ENCODE measurements around the gene PAXX. TPM values are rescaled to one million over a fixed set of nuclear protein-coding genes. Genes with fewer than 3 reads are reported as not detected.

The PAXX gene
- total RNA-seq, 1 experiment from 2014 or later, result 44.1 TPM

GRCh38 chr9:136957901-136958300 lies 34.3 kb upstream of the PAXX start:
- ChIA-PET POLR2A (no interaction called here), CTCF (interaction anchor here (1.1 kb wide), 1 partner anchor 10 kb away, joined by 3 read pairs; no protein-coding TSS in a partner anchor)
- Mint-ChIP-seq H3K4me1 (no peaks in the 10 kb centered on the region), H3K36me3 (no peaks in the 10 kb centered on the region), H3K27me3 (ENCODE audit: low read depth) (no peaks in the 10 kb centered on the region), H3K27ac (no peak overlapping the region), H3K4me3 (no peak overlapping the region), H3K9me3 (peaks cover 9% of the 10 kb centered on the region)
- TF ChIP-seq ZNF121 (CRISPR knock-in tag; IDR thresholded peaks at IDR 0.05) (no peak), ATF1 (CRISPR knock-in tag; IDR thresholded peaks at IDR 0.05) (no peak), ZNF138 (CRISPR knock-in tag; conservative IDR thresholded peaks at IDR 0.05) (no peak), IRF1 (CRISPR knock-in tag; IDR thresholded peaks at IDR 0.05) (no peak), ERG (CRISPR knock-in tag; IDR thresholded peaks at IDR 0.05) (no peak)
- no peak for DNase-seq (ENCODE audit: low spot score)
- no peak for ATAC-seq

GRCh38 chr9:136958473-136958872 lies 33.7 kb upstream of the PAXX start:
- ChIA-PET CTCF (interaction anchor here (1.1 kb wide), 1 partner anchor 11 kb away, joined by 3 read pairs; no protein-coding TSS in a partner anchor), POLR2A (no interaction called here)
- DNase-seq (ENCODE audit: low spot score) (no peak), ATAC-seq (no peak)
- no peak overlapping the region for H3K4me3 Mint-ChIP-seq
- peaks cover 9% of the 10 kb centered on the region for H3K9me3 Mint-ChIP-seq
- H3K27ac Mint-ChIP-seq, result no peak overlapping the region
- H3K4me1 Mint-ChIP-seq, result no peaks in the 10 kb centered on the region
- H3K36me3 Mint-ChIP-seq, result no peaks in the 10 kb centered on the region
- H3K27me3 Mint-ChIP-seq (ENCODE audit: low read depth), result no peaks in the 10 kb centered on the region
- TF ChIP-seq GTF2I (CRISPR knock-in tag; conservative IDR thresholded peaks at IDR 0.05), result 0 out of 2 replicates have a peak, but pooled peaks have one; percentile 33
- no peak for TF ChIP-seq PRRX2 (CRISPR knock-in tag; IDR thresholded peaks at IDR 0.05)

- H3K27ac Mint-ChIP-seq, result no peak overlapping the region
- ChIA-PET POLR2A (no interaction called here), CTCF (interaction anchor here (1.1 to 1.8 kb wide), 6 partner anchors 11 to 87 kb away, joined by 3 to 11 read pairs (median 5); no protein-coding TSS in a partner anchor)
- no peak overlapping the region for H3K4me3 Mint-ChIP-seq
- ATAC-seq (no peak), DNase-seq (ENCODE audit: low spot score) (no peak)
- no peak for TF ChIP-seq GRHL2 (CRISPR knock-in tag; IDR thresholded peaks at IDR 0.05; ENCODE audit: insufficient replicate concordance, severe bottlenecking)
- 0 out of 2 replicates have a peak, but pooled peaks have one; percentile 44 for TF ChIP-seq ZNF423 (CRISPR knock-in tag; IDR thresholded peaks at IDR 0.05)
- TF ChIP-seq E2F1 (CRISPR knock-in tag; IDR thresholded peaks at IDR 0.05), result no peak
- TF ChIP-seq CDX4 (CRISPR knock-in tag; IDR thresholded peaks at IDR 0.05; ENCODE audit: borderline replicate concordance), result no peak
- H3K27me3 Mint-ChIP-seq (ENCODE audit: low read depth), result no peaks in the 10 kb centered on the region
- H3K9me3 Mint-ChIP-seq, result peaks cover 9% of the 10 kb centered on the region
- no peaks in the 10 kb centered on the region for H3K4me1 Mint-ChIP-seq
- no peaks in the 10 kb centered on the region for H3K36me3 Mint-ChIP-seq
Measured at GRCh38 chr9:136958898-136959850, 33.0 kb upstream of the PAXX start.

GRCh38 chr9:136960212-136960937 lies 31.8 kb upstream of the PAXX start:
- no peaks in the 10 kb centered on the region for H3K27me3 Mint-ChIP-seq (ENCODE audit: low read depth)
- ATAC-seq (no peak), DNase-seq (ENCODE audit: low spot score) (no peak)
- H3K27ac Mint-ChIP-seq, result no peak overlapping the region
- POLR2A ChIA-PET, result no interaction called here
- CTCF ChIA-PET, result interaction anchor here (0.6 to 1.8 kb wide), 8 partner anchors 12 to 159 kb away, joined by 3 to 11 read pairs (median 4); no protein-coding TSS in a partner anchor
- peaks cover 9% of the 10 kb centered on the region for H3K9me3 Mint-ChIP-seq
- H3K4me1 Mint-ChIP-seq, result no peaks in the 10 kb centered on the region
- no peaks in the 10 kb centered on the region for H3K36me3 Mint-ChIP-seq
- no peak overlapping the region for H3K4me3 Mint-ChIP-seq
- TF ChIP-seq NFE2L1 (CRISPR knock-in tag; IDR thresholded peaks at IDR 0.05), result no peak
- TF ChIP-seq E2F5 (CRISPR knock-in tag; IDR thresholded peaks at IDR 0.05), result no peak
- TF ChIP-seq IRF2 (CRISPR knock-in tag; IDR thresholded peaks at IDR 0.05; ENCODE audit: borderline replicate concordance, low read depth), result no peak
- TF ChIP-seq JAZF1 (CRISPR knock-in tag; IDR thresholded peaks at IDR 0.05), result no peak
- no peak for TF ChIP-seq NR2C2 (CRISPR knock-in tag; IDR thresholded peaks at IDR 0.05)
- TF ChIP-seq HMGXB4 (CRISPR knock-in tag; IDR thresholded peaks at IDR 0.05), result no peak
- no peak for TF ChIP-seq OVOL2 (CRISPR knock-in tag; IDR thresholded peaks at IDR 0.05; ENCODE audit: borderline replicate concordance)
- no peak for TF ChIP-seq CBFB (CRISPR knock-in tag; IDR thresholded peaks at IDR 0.05; ENCODE audit: low read depth)
- no peak for TF ChIP-seq ZMAT4 (CRISPR knock-in tag; IDR thresholded peaks at IDR 0.05)

Data from WTC11 (cell line).